Left ventricle myocardium superior (tissue), 1 donor: ENCODE results near the gene PNKD. TPM values are rescaled to one million over a fixed set of nuclear protein-coding genes. Genes with fewer than 3 reads are reported as not detected.
"Not testable (repeated sequence)": the region's sequence is repeated elsewhere in the genome, so short reads cannot be mapped to it uniquely, and the experiment has no call there.

ENCODE experiments used
- ATAC-seq: fragments of 200-7000 bp; cut with Tn5 transposase; one replicate; pipeline ENCODE4 v1.9.1; 2020; ENCODE audit warnings: mild to moderate bottlenecking, moderate library complexity
- DNase-seq: peaks from one replicate; pipeline ENCODE4 v3.0.0-alpha.2; 2020
- intact Hi-C: fragments of 100-400 bp; cut with micrococcal nuclease; formaldehyde crosslinking; loops from one replicate; pipeline ENCODE4 v1.11.0; 2022
- total RNA-seq: library from RNA; stranded (reverse); fragmentation: NEBNext Ultra II Directional; extraction: Animal tissue kit (Norgen Biotek cat#: 25700); gene quantifications from one replicate; pipeline ENCODE4 v1.2.1, GENCODE V29; 2021
- donor health status: DM: no; HTN: yes; CAD: no; lungs with severe emphysema.

The PNKD gene
- total RNA-seq, 1 donor from 2014 or later = 67.1 TPM

DNA sequence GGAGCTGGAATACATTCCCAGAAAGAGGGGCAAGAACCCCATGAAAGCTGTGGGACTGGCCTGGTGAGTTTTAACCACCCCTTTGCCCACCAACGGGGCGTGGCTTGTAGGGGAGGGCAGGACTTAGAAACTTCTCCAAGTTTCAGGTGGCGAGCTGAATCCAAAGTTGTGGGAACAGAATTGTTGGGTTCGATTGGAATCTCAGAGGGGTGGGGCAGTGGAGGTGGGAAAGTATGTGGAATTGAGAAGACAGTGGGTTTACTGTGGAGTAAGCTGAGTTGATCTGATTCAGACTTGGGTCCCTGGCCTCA lies 1.1 kb downstream of the PNKD start:
- intact Hi-C loops = no loop called here
- ATAC-seq (no peak), DNase-seq (no peak)

DNA sequence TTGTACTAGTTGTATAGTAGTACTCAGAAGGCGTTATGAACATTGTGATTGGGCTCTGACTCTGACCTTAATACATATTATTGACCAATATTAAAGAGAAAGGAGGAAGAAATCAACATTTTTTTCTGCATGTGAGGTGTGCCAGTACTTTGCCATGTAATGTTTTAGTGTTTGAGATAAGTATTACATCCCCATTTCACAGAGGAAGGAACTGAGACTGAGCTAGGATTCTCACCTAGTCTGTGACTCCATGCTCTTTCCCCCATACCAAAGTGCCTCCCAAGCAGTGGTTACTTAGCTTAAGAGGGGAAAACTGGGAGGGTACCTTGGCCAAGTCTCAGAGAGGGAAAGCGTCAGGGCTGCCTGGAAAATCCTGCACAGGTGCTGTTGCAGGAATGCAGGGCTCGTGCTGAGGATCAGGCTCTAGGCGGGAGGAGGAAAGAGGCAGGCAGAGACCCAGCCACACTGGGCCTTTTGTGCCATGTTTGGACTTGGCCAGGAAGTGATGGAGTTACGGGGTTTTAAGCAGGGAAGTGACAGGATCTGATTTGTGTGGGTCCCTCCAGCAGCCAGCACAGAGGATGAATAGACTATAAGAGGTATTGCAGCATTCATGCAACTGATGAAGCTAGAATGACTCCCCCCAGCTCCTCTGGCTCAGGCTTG lies 1.7 kb downstream of the PNKD start:
- DNase-seq = no peak
- intact Hi-C loops = no loop called here
- ATAC-seq = no peak

DNA sequence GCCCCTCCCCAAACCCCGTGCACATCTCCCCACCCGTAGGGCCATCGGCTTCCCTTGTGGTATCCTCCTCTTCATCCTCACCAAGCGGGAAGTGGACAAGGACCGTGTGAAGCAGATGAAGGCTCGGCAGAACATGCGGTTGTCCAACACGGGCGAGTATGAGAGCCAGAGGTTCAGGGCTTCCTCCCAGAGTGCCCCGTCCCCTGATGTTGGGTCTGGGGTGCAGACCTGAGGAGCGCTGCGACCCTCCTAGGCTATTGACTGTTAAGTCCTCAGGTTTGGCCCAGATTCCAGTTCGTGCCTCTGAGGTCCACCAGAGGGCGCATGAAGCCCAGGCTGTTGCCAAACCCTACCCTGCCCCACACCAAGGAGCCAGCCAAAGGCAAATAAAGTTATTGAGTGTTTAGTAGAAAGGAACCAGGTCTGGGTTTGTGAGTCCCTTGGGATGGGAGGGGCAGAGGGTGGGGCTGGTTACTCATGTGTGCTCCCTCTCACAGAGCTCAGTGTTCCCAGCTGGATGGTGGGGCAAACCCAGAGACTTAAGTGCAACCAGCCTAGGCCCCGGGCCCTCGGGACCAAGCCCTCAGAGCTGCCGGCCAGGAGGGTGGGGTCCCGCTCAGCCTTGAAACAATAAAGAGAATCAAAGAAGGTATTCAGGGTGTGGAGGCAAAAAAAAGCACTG lies 2.4 kb downstream of the PNKD start:
- ATAC-seq = peak; percentile 47

GRCh38 chr2:218273214-218273907 lies 3.0 kb downstream of the PNKD start:
- ATAC-seq, intact Hi-C loops, DNase-seq: not testable (repeated sequence)

More for the DNA sequence above, 2.4 kb downstream of the PNKD start:
- intact Hi-C loops = no loop called here
- peak; percentile 84 for DNase-seq

- DNase-seq = no peak
- intact Hi-C loops = no loop called here
- no peak for ATAC-seq
These were observed 3.6 kb downstream of the PNKD start for GRCh38 chr2:218273908-218274249.

DNA sequence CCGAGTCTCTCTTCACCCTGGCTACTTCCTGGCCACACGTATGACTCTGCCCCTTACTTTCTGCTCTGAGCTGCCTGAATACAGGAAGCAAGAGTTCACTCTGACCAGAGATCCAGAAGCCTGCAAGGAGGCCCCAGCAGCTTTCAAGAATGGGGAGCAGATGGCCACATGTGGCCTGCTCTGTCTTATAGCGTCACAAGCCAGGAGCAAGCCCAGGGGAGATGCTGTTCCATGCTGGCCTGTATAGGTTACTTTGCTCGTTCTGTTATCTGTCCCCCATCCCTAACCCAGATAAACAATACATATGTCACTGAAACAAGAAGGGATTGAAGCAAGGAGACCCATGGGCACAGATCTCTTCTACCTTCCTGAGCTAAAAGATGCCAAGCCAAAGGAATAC lies 4.3 kb downstream of the PNKD start:
- DNase-seq (no peak), ATAC-seq (no peak)
- intact Hi-C loops = no loop called here

- DNase-seq (no peak), ATAC-seq (no peak)
- intact Hi-C loops = no loop called here
These were observed 5.2 kb downstream of the PNKD start for GRCh38 chr2:218275371-218276072.

- intact Hi-C loops = no loop called here
These were observed 6.9 kb downstream of the PNKD start for GRCh38 chr2:218276986-218277755.

DNA sequence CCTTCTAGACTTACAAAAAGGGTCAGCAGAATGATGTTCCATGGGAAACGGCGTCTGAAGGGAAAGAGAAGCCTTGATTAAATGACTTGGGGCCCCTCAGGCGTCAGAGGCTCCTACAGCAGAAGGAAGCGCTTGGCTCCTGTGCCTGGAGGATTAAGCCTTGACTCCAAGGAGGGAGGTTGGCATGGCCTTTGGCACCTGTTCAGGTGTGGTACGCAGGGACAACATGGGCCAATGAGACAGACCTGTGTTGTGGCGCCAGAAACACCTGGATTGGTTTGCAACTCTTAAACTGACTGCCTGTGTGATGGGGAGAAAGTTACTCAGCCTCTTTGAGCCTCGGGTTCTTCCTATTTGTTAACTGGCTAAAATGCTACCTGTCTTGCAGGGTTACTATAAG lies 7.6 kb downstream of the PNKD start:
- DNase-seq (no peak), ATAC-seq (no peak)
- intact Hi-C loops = no loop called here

More at GRCh38 chr2:218276986-218277755, 6.9 kb downstream of the PNKD start:
- DNase-seq = no peak
- no peak for ATAC-seq

GRCh38 chr2:218278531-218279360 lies 8.4 kb downstream of the PNKD start:
- DNase-seq (no peak), ATAC-seq (no peak)
- intact Hi-C loops = no loop called here

GRCh38 chr2:218280260-218280870 lies 10.0 kb downstream of the PNKD start:
- ATAC-seq (no peak), DNase-seq (no peak)
- intact Hi-C loops = no loop called here

DNA sequence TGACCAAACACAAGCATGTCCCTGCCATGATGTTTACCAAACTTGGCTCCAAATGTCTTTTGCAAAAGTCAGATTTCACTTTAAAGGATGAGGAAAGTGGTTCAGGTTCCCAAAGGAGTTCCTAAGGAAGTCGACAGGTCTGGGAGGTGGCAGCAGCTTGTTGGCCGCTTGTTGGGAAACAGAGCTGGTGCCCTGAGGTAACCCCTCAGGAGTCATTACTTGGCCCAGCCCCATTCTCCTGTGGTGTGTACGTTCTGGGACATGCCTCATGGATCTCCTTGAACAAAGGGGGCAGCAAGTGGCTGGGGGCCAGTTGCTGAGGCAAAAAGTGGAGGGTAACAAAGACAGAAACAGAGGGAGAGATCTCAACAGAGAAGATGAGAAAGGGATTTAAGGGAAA lies 11.1 kb downstream of the PNKD start:
- peak; percentile 54 for DNase-seq
- peak; percentile 51 for ATAC-seq
- intact Hi-C loops = no loop called here

DNA sequence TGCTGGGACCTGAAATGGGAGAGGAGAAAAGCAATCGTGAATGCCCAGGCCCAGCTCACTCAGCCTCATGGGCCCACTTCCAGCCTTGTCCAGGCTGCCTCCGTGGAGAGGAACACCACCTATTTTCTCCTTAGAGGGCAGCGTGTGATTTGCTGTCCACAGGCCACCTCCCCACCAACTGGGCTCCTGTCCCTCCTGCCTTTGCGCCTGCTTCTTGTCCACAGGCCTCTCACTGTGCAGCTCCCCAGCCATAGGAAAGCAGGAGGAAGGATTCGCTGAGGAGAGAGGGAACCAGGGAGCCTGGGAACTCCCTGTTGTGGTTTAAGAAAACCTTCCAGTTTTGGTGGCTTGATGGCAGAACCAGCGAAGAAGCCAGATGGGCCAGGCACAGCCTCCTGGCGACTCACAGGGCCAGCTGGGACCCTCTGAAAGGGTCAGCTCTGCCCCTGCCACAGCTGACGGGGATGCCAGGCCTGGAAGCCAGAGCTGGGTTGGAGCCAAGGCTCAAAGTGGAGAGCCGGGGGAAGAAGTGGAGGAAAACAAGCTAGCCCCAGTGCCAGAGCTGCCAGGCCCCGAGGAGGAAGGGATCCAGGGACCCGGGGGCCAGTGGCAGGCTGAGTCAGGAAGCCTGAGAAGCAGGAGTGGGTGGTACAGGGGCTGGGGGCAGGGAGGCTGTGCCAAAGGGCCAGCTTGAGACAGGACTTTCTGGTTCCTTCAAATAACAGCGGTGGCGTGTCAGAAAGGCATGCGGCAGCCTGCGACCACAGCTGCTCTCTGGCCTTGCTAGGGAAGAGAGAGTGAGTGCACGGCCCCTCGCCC lies 12.1 kb downstream of the PNKD start:
- intact Hi-C loops = no loop called here
- peak; percentile 20 for ATAC-seq
- DNase-seq = peak; percentile 57

- intact Hi-C loops = no loop called here
- no peak for ATAC-seq
- peak; percentile 48 for DNase-seq
These were observed 13.9 kb downstream of the PNKD start for GRCh38 chr2:218284106-218284811.

DNA sequence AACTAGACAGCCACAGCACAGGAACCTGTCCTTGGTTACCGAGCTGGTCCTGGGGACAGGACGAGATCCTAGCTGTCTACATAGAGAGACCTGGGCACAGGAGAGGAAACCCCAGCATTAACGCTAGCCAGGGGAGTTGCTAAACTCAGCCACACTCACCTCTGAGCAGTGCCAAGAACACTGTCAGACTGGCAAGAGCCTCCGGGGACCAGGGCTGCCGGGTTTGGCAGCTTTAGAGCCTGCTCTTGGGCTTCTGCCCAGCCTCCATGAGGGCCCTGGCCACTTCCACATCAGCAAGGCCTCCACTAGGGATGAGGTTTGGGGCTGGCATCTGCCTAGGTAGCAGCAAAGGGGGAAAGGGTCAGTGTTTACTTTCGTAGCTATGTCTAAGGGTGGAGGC lies 15.3 kb downstream of the PNKD start:
- ATAC-seq (peak; percentile 57), DNase-seq (peak; percentile 82)
- intact Hi-C loops = no loop called here

GRCh38 chr2:218286570-218287459 lies 16.5 kb downstream of the PNKD start:
- intact Hi-C loops = no loop called here
- ATAC-seq (peak; percentile 83), DNase-seq (peak; percentile 91)
